CD14-positive monocyte (primary cell): ENCODE measurements around the gene PARP8. TPM values are rescaled to one million over a fixed set of nuclear protein-coding genes. Genes with fewer than 3 reads are reported as not detected.

Experiments used
- DNase-seq, 3 donors: peaks; one replicate each; pipeline ENCODE4 v3.0.0-alpha.2; 2011 to 2022
- H2AFZ ChIP-seq: 2 replicates; pipeline ENCODE4 v1.6.0; 2012; ENCODE audit warnings: mild to moderate bottlenecking, low read depth, low read length, inconsistent platforms; ENCODE audit not compliant: insufficient read depth, poor library complexity, severe bottlenecking
- H3K27ac ChIP-seq, 2 donors: 1 replicate in 1 of 2; 2 replicates in 1 of 2; pipeline ENCODE4 v1.5.1; 2012 to 2013; ENCODE audit warnings: low read length in 2 of 2, control low read depth in 1 of 2, inconsistent platforms in 1 of 2, low read depth in 1 of 2, mild to moderate bottlenecking in 1 of 2
- H3K27me3 ChIP-seq, 2 donors: one replicate each; pipeline versions ENCODE4 v1.6.0 to v1.6.1; 2011 to 2013; ENCODE audit warnings: low read length in 2 of 2; ENCODE audit not compliant: control insufficient read depth in 2 of 2, insufficient read depth in 2 of 2
- H3K36me3 ChIP-seq, 2 donors: replicated peaks in 1 of 2; 1 replicate in 1 of 2; 2 replicates in 1 of 2; pipeline versions ENCODE4 v1.5.1 to v1.6.1; 2012 to 2013; ENCODE audit warnings: low read length in 2 of 2, control low read depth in 1 of 2, inconsistent platforms in 1 of 2, mild to moderate bottlenecking in 1 of 2; ENCODE audit not compliant: insufficient read depth in 2 of 2, control insufficient read depth in 1 of 2
- H3K4me1 ChIP-seq, 2 donors: 1 replicate in 1 of 2; 2 replicates in 1 of 2; pipeline versions ENCODE4 v1.5.1 to v1.6.1; 2012 to 2013; ENCODE audit warnings: low read length in 2 of 2, control low read depth in 1 of 2, inconsistent platforms in 1 of 2, mild to moderate bottlenecking in 1 of 2, moderate library complexity in 1 of 2; ENCODE audit not compliant: insufficient read depth in 2 of 2, control insufficient read depth in 1 of 2
- H3K4me2 ChIP-seq: replicated peaks from 2 replicates; pipeline ENCODE3; 2012; ENCODE audit warnings: low read length, moderate library complexity, mild to moderate bottlenecking; ENCODE audit not compliant: poor library complexity, severe bottlenecking; ENCODE audit errors: extremely low read depth
- H3K4me3 ChIP-seq, 3 experiments: fragments of 200-600 bp in 1 of 3; sonication (generic) in 1 of 3; replicated peaks in 1 of 3; 1 replicate in 2 of 3; 2 replicates in 1 of 3; pipeline ENCODE4 v1.5.1; 2011 to 2013; ENCODE audit warnings: low read length in 3 of 3, mild to moderate bottlenecking in 3 of 3, control low read depth in 2 of 3, low read depth in 2 of 3, inconsistent platforms in 1 of 3, moderate library complexity in 1 of 3
- H3K79me2 ChIP-seq: 2 replicates; pipeline ENCODE4 v1.6.0; 2012; ENCODE audit warnings: mild to moderate bottlenecking, control low read depth, inconsistent platforms, low read length, moderate library complexity; ENCODE audit not compliant: insufficient read depth
- H3K9ac ChIP-seq: 2 replicates; pipeline ENCODE4 v1.6.0; 2017; ENCODE audit warnings: low read length, mild to moderate bottlenecking; ENCODE audit not compliant: insufficient read depth, poor library complexity, severe bottlenecking
- H3K9me3 ChIP-seq, 2 donors: replicated peaks in 1 of 2; 1 replicate in 1 of 2; 2 replicates in 1 of 2; pipeline versions ENCODE4 v1.5.1 to v1.6.1; 2012 to 2013; ENCODE audit warnings: low read length in 2 of 2, control low read depth in 1 of 2; ENCODE audit not compliant: control insufficient read depth in 1 of 2, insufficient read depth in 1 of 2
- H4K20me1 ChIP-seq: 2 replicates; pipeline ENCODE4 v1.6.0; 2012; ENCODE audit warnings: mild to moderate bottlenecking, low read length, control low read depth, moderate library complexity; ENCODE audit not compliant: insufficient read depth
- H3K27ac Mint-ChIP-seq, 7 donors: one replicate each; pipeline ENCODE4 v1.8.0; 2020; ENCODE audit warnings: mild to moderate bottlenecking in 7 of 7, mixed read lengths in 7 of 7, moderate library complexity in 6 of 7, inconsistent platforms in 2 of 7
- H3K27me3 Mint-ChIP-seq, 3 donors: one replicate each; pipeline ENCODE4 v1.8.0; 2021 to 2022; ENCODE audit warnings: low read depth in 3 of 3, mild to moderate bottlenecking in 3 of 3, mixed read lengths in 3 of 3, moderate library complexity in 3 of 3, inconsistent platforms in 1 of 3
- H3K36me3 Mint-ChIP-seq, 2 donors: one replicate each; pipeline ENCODE4 v1.8.0; 2020; ENCODE audit warnings: mixed read lengths in 2 of 2, inconsistent platforms in 1 of 2, mild to moderate bottlenecking in 1 of 2
- H3K4me1 Mint-ChIP-seq: one replicate; pipeline ENCODE4 v1.8.0; 2020; ENCODE audit warnings: mild to moderate bottlenecking, mixed read lengths
- H3K4me3 Mint-ChIP-seq, 2 donors: one replicate each; pipeline ENCODE4 v1.8.0; 2020; ENCODE audit warnings: mild to moderate bottlenecking in 2 of 2, mixed read lengths in 2 of 2, moderate library complexity in 1 of 2
- H3K9me3 Mint-ChIP-seq, 7 donors: one replicate each; pipeline ENCODE4 v1.8.0; 2020 to 2022; ENCODE audit warnings: mixed read lengths in 7 of 7, mild to moderate bottlenecking in 6 of 7, moderate library complexity in 6 of 7, inconsistent platforms in 2 of 7
- CTCF ChIP-seq: fragments of 200-600 bp; IDR thresholded peaks from one replicate; pipeline ENCODE4 v1.8.0; 2022; ENCODE audit warnings: antibody characterized with exemption, mild to moderate bottlenecking
- WGBS: methylation state at CpG from one replicate; pipeline ENCODE4 v1.1.5; 2013; ENCODE audit warnings: missing lambda C conversion rate; ENCODE audit not compliant: insufficient coverage; 5-methylcytosine and 5-hydroxymethylcytosine counted together
- intact Hi-C, 2 donors: fragments of 100-400 bp; cut with micrococcal nuclease; formaldehyde crosslinking; loops; one replicate each; pipeline versions ENCODE4 v1.15.0 to v1.15.1; 2023
- polyA plus RNA-seq, 3 donors: library from polyadenylated mRNA; depleted of rRNA in 1 of 3; unstranded in 2 of 3; stranded (reverse) in 1 of 3; fragments of 300-500 nt in 2 of 3; fragments of >200 nt in 1 of 3; fragmentation: Illumina TruSeq in 2 of 3; gene quantifications; 1 replicate in 2 of 3; 2 replicates in 1 of 3; pipeline ENCODE4 v1.2.3, GENCODE V29; 2012 to 2021

Gene PARP8
- polyA plus RNA-seq, 3 donors, result 27.5 to 170 (median 40.6) TPM

- Mint-ChIP-seq H3K4me1 (no peaks in the 10 kb centered on the region), H3K9me3 (peaks cover 0 to 5% (median 1%) of the 10 kb centered on the region in 7 donors), H3K27ac (peak overlapping the region in 4 of 7 donors; percentile 8 to 33 (median 22)), H3K36me3 (peaks cover 52 to 86% of the 10 kb centered on the region in 2 donors), H3K27me3 (no peaks in the 10 kb centered on the region), H3K4me3 (no peak overlapping the region)
- Histone ChIP-seq H3K4me1 (no peaks in the 10 kb centered on the region), H4K20me1 (peaks cover 70% of the 10 kb centered on the region), H3K4me2 (no peak overlapping the region), H3K36me3 (peaks cover 72 to 93% of the 10 kb centered on the region in 2 donors), H3K4me3 (no peak overlapping the region), H3K27me3 (no peaks in the 10 kb centered on the region), H3K9ac (no peak overlapping the region), H3K79me2 (peaks cover 50% of the 10 kb centered on the region), H2AFZ (no peak overlapping the region), H3K9me3 (no peaks in the 10 kb centered on the region), H3K27ac (peak overlapping the region in 1 of 2 donors; percentile 49)
- no CpG with 5 or more reads among the region's 2 CpGs for WGBS
- TF ChIP-seq CTCF, result no peak
- no peak for DNase-seq
- intact Hi-C loops, result no loop called here
Measured at GRCh38 chr5:50766967-50767366, 100.5 kb downstream of the PARP8 start.

- Mint-ChIP-seq H3K36me3 (peaks cover 50 to 85% of the 10 kb centered on the region in 2 donors), H3K27me3 (no peaks in the 10 kb centered on the region), H3K4me3 (no peak overlapping the region), H3K4me1 (no peaks in the 10 kb centered on the region), H3K27ac (peak overlapping the region in 1 of 7 donors; percentile 32), H3K9me3 (peaks cover 0 to 6% (median 1%) of the 10 kb centered on the region in 7 donors)
- Histone ChIP-seq H3K4me1 (no peaks in the 10 kb centered on the region), H3K79me2 (peaks cover 47% of the 10 kb centered on the region), H3K27me3 (no peaks in the 10 kb centered on the region), H3K27ac (peak overlapping the region in 1 of 2 donors; percentile 49), H3K4me2 (no peak overlapping the region), H3K9me3 (peaks cover 0 to under 1% of the 10 kb centered on the region in 2 donors), H3K4me3 (no peak overlapping the region), H2AFZ (no peak overlapping the region), H3K9ac (no peak overlapping the region), H4K20me1 (peaks cover 66% of the 10 kb centered on the region), H3K36me3 (peaks cover 71 to 93% of the 10 kb centered on the region in 2 donors)
- intact Hi-C loops, result no loop called here
- no peak for DNase-seq
- no peak for TF ChIP-seq CTCF
- no CpG with 5 or more reads among the region's 1 CpG for WGBS
Measured at GRCh38 chr5:50767588-50767987, 101.2 kb downstream of the PARP8 start.
